Neuronal stem cell (in vitro differentiated cells): ENCODE measurements around the gene P4HB.

Experiments used
- DNase-seq: peaks from one replicate; pipeline ENCODE4 v3.0.0-alpha.2; 2013; ENCODE audit warnings: low spot score
- H2AFZ ChIP-seq: one replicate; pipeline ENCODE4 v1.6.1; 2013; ENCODE audit warnings: mild to moderate bottlenecking, low read length, inconsistent platforms
- H2AK5ac ChIP-seq: 2 replicates; pipeline ENCODE4 v1.6.1; 2013; ENCODE audit warnings: low read depth, mild to moderate bottlenecking, inconsistent platforms, low read length, moderate library complexity, mixed read lengths
- H2BK120ac ChIP-seq: 2 replicates; pipeline ENCODE4 v1.6.1; 2013; ENCODE audit warnings: low read depth, mild to moderate bottlenecking, inconsistent platforms, low read length, moderate library complexity, mixed read lengths
- H2BK12ac ChIP-seq: one replicate; pipeline ENCODE4 v1.6.1; 2013; ENCODE audit warnings: low read length, inconsistent platforms
- H2BK15ac ChIP-seq: 2 replicates; pipeline ENCODE4 v1.6.1; 2013; ENCODE audit warnings: mild to moderate bottlenecking, low read length, inconsistent platforms, mixed read lengths
- H2BK5ac ChIP-seq: one replicate; pipeline ENCODE4 v1.6.1; 2013; ENCODE audit warnings: inconsistent platforms, mild to moderate bottlenecking, low read length, moderate library complexity
- H3K14ac ChIP-seq: one replicate; pipeline ENCODE4 v1.6.1; 2013; ENCODE audit warnings: low read length, inconsistent platforms
- H3K18ac ChIP-seq: 2 replicates; pipeline ENCODE4 v1.6.1; 2013; ENCODE audit warnings: low read length, inconsistent platforms
- H3K23ac ChIP-seq: 2 replicates; pipeline ENCODE4 v1.6.1; 2013; ENCODE audit warnings: low read depth, mild to moderate bottlenecking, mixed read lengths, low read length, inconsistent platforms; ENCODE audit not compliant: poor library complexity
- H3K27ac ChIP-seq: replicated peaks from 3 replicates; pipeline ENCODE4 v1.5.1; 2013; ENCODE audit warnings: low read length, inconsistent platforms
- H3K27me3 ChIP-seq, 3 experiments: 2 replicates each; pipeline ENCODE4 v1.6.1; 2013; ENCODE audit warnings: low read length in 3 of 3, mild to moderate bottlenecking in 2 of 3, inconsistent platforms in 1 of 3, low read depth in 1 of 3, mixed read lengths in 1 of 3, moderate library complexity in 1 of 3; ENCODE audit not compliant: control insufficient read depth in 3 of 3, insufficient read depth in 3 of 3
- H3K36me3 ChIP-seq, 2 donors: replicated peaks in 1 of 2; 2 replicates each; pipeline ENCODE4 v1.6.1; 2013; ENCODE audit warnings: low read length in 2 of 2; ENCODE audit not compliant: control insufficient read depth in 2 of 2, insufficient read depth in 2 of 2
- H3K4ac ChIP-seq: 2 replicates; pipeline ENCODE4 v1.6.1; 2013; ENCODE audit warnings: inconsistent platforms, mild to moderate bottlenecking, low read length, moderate library complexity
- H3K4me1 ChIP-seq, 2 donors: 1 replicate in 1 of 2; 2 replicates in 1 of 2; pipeline ENCODE4 v1.6.1; 2013; ENCODE audit warnings: low read length in 2 of 2, low read depth in 1 of 2; ENCODE audit not compliant: control insufficient read depth in 2 of 2, insufficient read depth in 1 of 2
- H3K4me2 ChIP-seq: one replicate; pipeline ENCODE4 v1.6.1; 2013; ENCODE audit warnings: mild to moderate bottlenecking, low read length, inconsistent platforms; ENCODE audit not compliant: insufficient read depth, poor library complexity, severe bottlenecking
- H3K4me3 ChIP-seq, 2 donors: 2 replicates each; pipeline ENCODE4 v1.5.1; 2013; ENCODE audit warnings: low read length in 2 of 2, mild to moderate bottlenecking in 2 of 2, inconsistent platforms in 1 of 2, moderate library complexity in 1 of 2
- H3K79me1 ChIP-seq: one replicate; pipeline ENCODE4 v1.6.1; 2013; ENCODE audit warnings: low read depth, mild to moderate bottlenecking, inconsistent platforms, low read length, moderate library complexity
- H3K9ac ChIP-seq: one replicate; pipeline ENCODE4 v1.6.1; 2013; ENCODE audit warnings: mild to moderate bottlenecking, low read depth, low read length, inconsistent platforms; ENCODE audit not compliant: poor library complexity
- H3K9me3 ChIP-seq, 2 donors: replicated peaks in 1 of 2; 2 replicates each; pipeline versions ENCODE3 to v1.6.1; 2013; ENCODE audit warnings: low read length in 2 of 2, mild to moderate bottlenecking in 2 of 2, inconsistent platforms in 1 of 2, low read depth in 1 of 2, mixed read lengths in 1 of 2, moderate library complexity in 1 of 2; ENCODE audit not compliant: control insufficient read depth in 2 of 2, insufficient read depth in 1 of 2
- H4K8ac ChIP-seq: one replicate; pipeline ENCODE4 v1.6.1; 2013; ENCODE audit warnings: low read depth, mild to moderate bottlenecking, inconsistent platforms, low read length, moderate library complexity
- H4K91ac ChIP-seq: one replicate; pipeline ENCODE4 v1.6.1; 2013; ENCODE audit warnings: low read length, low read depth, mild to moderate bottlenecking, inconsistent platforms; ENCODE audit not compliant: poor library complexity
- WGBS, 2 donors: extraction: QIAGEN DNeasy Blood & Tissue Kit; methylation state at CpG; one replicate each; pipeline ENCODE4 v1.1.7; 2013; ENCODE audit warnings: missing lambda C conversion rate in 2 of 2, mixed read lengths in 1 of 2; ENCODE audit not compliant: insufficient read length in 2 of 2, insufficient replicate concordance in 1 of 2; ENCODE audit errors: extremely low coverage in 2 of 2; 5-methylcytosine and 5-hydroxymethylcytosine counted together

P4HB gene

GRCh38 chr17:81902653-81903414 is 42.5 kb upstream of the P4HB start:
- H3K18ac ChIP-seq: peak overlapping the region; percentile 76
- peak overlapping the region; percentile 84 for H3K14ac ChIP-seq
- peak overlapping the region; percentile 81 for H2AK5ac ChIP-seq
- peak overlapping the region; percentile 6 for H2BK12ac ChIP-seq
- H3K4ac ChIP-seq: no peak overlapping the region
- peak overlapping the region; percentile 96 for H3K23ac ChIP-seq
- no peak overlapping the region for H3K4me3 ChIP-seq
- H2BK120ac ChIP-seq: peak overlapping the region; percentile 76
- WGBS, 2 donors: no CpG with 5 or more reads among the region's 47 CpGs
- H3K4me1 ChIP-seq: peaks cover 0 to 5% of the 10 kb centered on the region in 2 donors
- no peaks in the 10 kb centered on the region for H3K9me3 ChIP-seq
- peak overlapping the region; percentile 70 for H3K9ac ChIP-seq
- peaks cover 35 to 81% of the 10 kb centered on the region in 2 donors for H3K36me3 ChIP-seq
- H3K4me2 ChIP-seq: peak overlapping the region; percentile 73
- H4K91ac ChIP-seq: no peak overlapping the region
- H2AFZ ChIP-seq: no peak overlapping the region
- H3K79me1 ChIP-seq: peaks cover 8% of the 10 kb centered on the region
- no peak overlapping the region for H2BK15ac ChIP-seq
- H4K8ac ChIP-seq: peak overlapping the region; percentile 65
- no peak for DNase-seq
- H3K27ac ChIP-seq: no peak overlapping the region
- H2BK5ac ChIP-seq: peak overlapping the region; percentile 39
- peaks cover 0 to 25% (median 4%) of the 10 kb centered on the region in 3 experiments for H3K27me3 ChIP-seq

- peaks cover 33 to 81% of the 10 kb centered on the region in 2 donors for H3K36me3 ChIP-seq
- WGBS, 2 donors: no CpG with 5 or more reads among the region's 79 CpGs
- H2BK120ac ChIP-seq: peak within 1 kb of the TSS; percentile 76
- peak within 1 kb of the TSS; percentile 88 for H3K9ac ChIP-seq
- peak within 1 kb of the TSS in 1 of 2 donors; percentile 74 for H3K4me3 ChIP-seq
- peak within 1 kb of the TSS; percentile 96 for H3K23ac ChIP-seq
- no peak within 1 kb of the TSS for H3K27ac ChIP-seq
- no peak within 1 kb of the TSS for H2AFZ ChIP-seq
- no peak for DNase-seq
- peaks cover 0 to 5% of the 10 kb centered on the region in 2 donors for H3K4me1 ChIP-seq
- peak within 1 kb of the TSS; percentile 65 for H4K8ac ChIP-seq
- H2BK15ac ChIP-seq: peak within 1 kb of the TSS; percentile 49
- H3K9me3 ChIP-seq: no peaks in the 10 kb centered on the region
- H3K4me2 ChIP-seq: peak within 1 kb of the TSS; percentile 73
- peak within 1 kb of the TSS; percentile 81 for H2AK5ac ChIP-seq
- H3K79me1 ChIP-seq: peaks cover 5% of the 10 kb centered on the region
- peak within 1 kb of the TSS; percentile 85 for H3K18ac ChIP-seq
- peak within 1 kb of the TSS; percentile 23 for H3K4ac ChIP-seq
- H4K91ac ChIP-seq: no peak within 1 kb of the TSS
- peak within 1 kb of the TSS; percentile 39 for H2BK5ac ChIP-seq
- peaks cover 0 to 25% (median 4%) of the 10 kb centered on the region in 3 experiments for H3K27me3 ChIP-seq
- H2BK12ac ChIP-seq: peak within 1 kb of the TSS; percentile 46
- H3K14ac ChIP-seq: peak within 1 kb of the TSS; percentile 84
Measured at GRCh38 chr17:81902023-81902652, 41.8 kb upstream of the P4HB start, which contains the start of gene NPB. TSS of gene NPB (plus strand) at chr17:81902238. CDS start at chr17:81902278, 40 bp downstream.

- Histone ChIP-seq H3K27me3 (peaks cover 0 to 25% (median 4%) of the 10 kb centered on the region in 3 experiments), H3K79me1 (peaks cover 5% of the 10 kb centered on the region), H4K91ac (no peak overlapping the region), H2AFZ (no peak overlapping the region), H3K4me2 (peak overlapping the region; percentile 73), H3K36me3 (peaks cover 33 to 82% of the 10 kb centered on the region in 2 donors), H3K27ac (no peak overlapping the region), H3K4me3 (peak overlapping the region in 1 of 2 donors; percentile 51), H3K23ac (peak overlapping the region; percentile 85), H3K14ac (peak overlapping the region; percentile 71), H2BK5ac (no peak overlapping the region), H4K8ac (no peak overlapping the region), H3K9me3 (no peaks in the 10 kb centered on the region), H3K4me1 (peaks cover 0 to 5% of the 10 kb centered on the region in 2 donors), H3K9ac (peak overlapping the region; percentile 88), H2BK120ac (peak overlapping the region; percentile 36), H2AK5ac (peak overlapping the region; percentile 6), H2BK12ac (peak overlapping the region; percentile 46), H2BK15ac (peak overlapping the region; percentile 49), H3K4ac (peak overlapping the region; percentile 23), H3K18ac (peak overlapping the region; percentile 85)
- WGBS, 2 donors: no CpG with 5 or more reads among the region's 21 CpGs
- no peak for DNase-seq
Measured at GRCh38 chr17:81901167-81902022, 41.1 kb upstream of the P4HB start.
